Left renal pelvis (tissue), 4 donors: Measurements from ENCODE around the gene KCTD10. TPM values are rescaled to one million over a fixed set of nuclear protein-coding genes. Genes with fewer than 3 reads are reported as not detected.
"Not testable (repeated sequence)": the region's sequence is repeated elsewhere in the genome, so short reads cannot be mapped to it uniquely, and the experiment has no call there.

Source experiments
- DNase-seq, 4 donors: peaks; one replicate each; pipeline ENCODE4 v3.0.0-alpha.2; 2013; ENCODE audit warnings: low read depth in 4 of 4, low spot score in 3 of 4
- polyA plus RNA-seq, 4 donors: library from polyadenylated mRNA; unstranded; fragments of 120-200 nt; gene quantifications; one replicate each; pipeline ENCODE4 v1.2.1, GENCODE V29; 2013; ENCODE audit not compliant: insufficient read length in 4 of 4

KCTD10 gene
- polyA plus RNA-seq, 4 donors, result 47.0 to 53.8 (median 49.3) TPM

GRCh38 chr12:109423392-109423791 is 53.7 kb downstream of the KCTD10 start:
- no peak for DNase-seq

GRCh38 chr12:109422251-109422650 is 54.8 kb downstream of the KCTD10 start:
- no peak for DNase-seq

- DNase-seq, result no peak
Measured at GRCh38 chr12:109421355-109422087, 55.6 kb downstream of the KCTD10 start.

GRCh38 chr12:109418848-109419480 is 58.1 kb downstream of the KCTD10 start:
- DNase-seq, result no peak

- not testable (repeated sequence) for DNase-seq
Measured at GRCh38 chr12:109406147-109406546, 71.0 kb downstream of the KCTD10 start.

- not testable (repeated sequence) for DNase-seq
Measured at GRCh38 chr12:109404841-109405240, 72.3 kb downstream of the KCTD10 start.

Other genes with a start within 250 kb of the KCTD10 start
- 1 to 10 TPM in 3 of 4 donors, under 1 TPM in 1; 0.92 to 3.5 (median 1.5) TPM for gene FOXN4, start 168.0 kb downstream of the KCTD10 start, polyA plus RNA-seq
- gene MYO1H, start 129.4 kb downstream of the KCTD10 start, polyA plus RNA-seq, result 1 to 10 TPM in 1 of 4 donors, under 1 TPM in 3; 0.30 to 2.0 (median 0.93) TPM
- 10 to 100 TPM; 24.6 to 37.0 (median 29.6) TPM for gene UBE3B, start 334 bp upstream of the KCTD10 start, polyA plus RNA-seq
- gene MMAB, start 96.2 kb upstream of the KCTD10 start, polyA plus RNA-seq, result 10 to 100 TPM; 21.2 to 40.3 (median 32.9) TPM
- 10 to 100 TPM; 12.5 to 22.0 (median 19.1) TPM for gene MVK, start 96.5 kb upstream of the KCTD10 start, polyA plus RNA-seq
- 10 to 100 TPM in 1 of 4 donors, 1 to 10 TPM in 3; 2.1 to 10.1 (median 6.5) TPM for gene FAM222A, start 236.5 kb upstream of the KCTD10 start, polyA plus RNA-seq